NCI-H2029 (cell line): ENCODE results near the gene VTI1A.

Experiments used
- DNase-seq: peaks from one replicate; lab custom pipeline; 2025; lab: John Stamatoyannopoulos, UW

VTI1A gene

DNA sequence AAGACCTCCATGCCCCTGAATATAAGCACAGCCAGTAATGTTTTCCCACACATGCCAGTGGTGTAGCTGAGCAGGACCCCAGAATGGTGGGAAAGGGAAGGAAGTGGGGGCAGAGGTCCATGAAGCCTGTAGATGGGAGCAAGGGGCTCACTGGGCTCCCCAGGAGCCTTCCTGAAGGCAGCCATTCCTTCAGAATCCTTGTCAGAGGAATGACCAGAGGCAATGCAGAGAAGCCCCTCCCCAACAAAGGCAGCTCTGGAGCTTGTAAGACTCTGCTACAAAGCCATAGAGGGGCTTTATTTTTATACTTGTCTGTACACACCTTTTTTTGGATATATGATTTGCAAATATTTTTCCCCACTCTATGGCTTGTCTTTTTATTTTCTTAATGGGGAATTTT lies 338.1 kb downstream of the VTI1A start:
- no peak for DNase-seq

DNA sequence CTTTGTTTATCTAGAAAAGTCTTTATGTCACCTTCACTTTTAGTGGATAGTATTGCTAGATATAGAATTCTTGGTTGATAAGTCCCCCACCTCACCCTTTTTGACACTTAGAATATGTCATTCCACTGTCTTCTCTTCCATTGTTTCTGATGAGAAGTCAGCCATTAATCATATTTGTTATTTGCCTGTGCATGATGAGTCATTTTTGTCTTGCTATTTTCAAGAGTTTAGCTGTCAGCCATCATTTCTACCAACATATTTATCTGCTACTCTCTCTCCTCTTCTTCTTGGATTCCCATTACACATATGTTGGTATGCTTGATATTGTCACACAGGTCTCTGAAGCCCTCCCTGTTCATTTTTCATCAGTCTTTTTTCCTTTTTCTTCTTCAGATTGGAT lies 342.2 kb downstream of the VTI1A start:
- DNase-seq = no peak

DNA sequence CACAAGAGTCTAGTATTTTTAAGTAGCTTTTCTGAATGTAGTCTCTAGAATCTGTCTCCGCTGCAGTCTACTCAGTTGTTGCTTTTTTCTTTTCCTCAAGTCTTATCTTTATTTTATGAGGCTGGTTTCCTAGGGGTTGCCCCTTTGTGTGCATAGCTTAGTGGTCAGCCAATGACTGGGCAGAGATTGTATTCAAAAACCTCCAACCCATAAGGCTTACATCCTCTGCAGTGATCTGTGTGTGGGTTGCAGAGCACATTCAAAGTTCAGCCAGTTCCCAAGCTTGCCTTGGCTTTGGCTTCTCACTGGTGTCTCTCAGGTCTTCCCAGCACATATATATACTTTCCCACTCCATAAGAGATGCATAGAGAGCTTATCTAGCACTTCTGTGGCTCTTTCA lies 343.0 kb downstream of the VTI1A start:
- DNase-seq = no peak

GRCh38 chr10:112790921-112791320 lies 343.9 kb downstream of the VTI1A start:
- no peak for DNase-seq

- DNase-seq = no peak
These were observed 344.4 kb downstream of the VTI1A start for GRCh38 chr10:112791447-112791846.

DNA sequence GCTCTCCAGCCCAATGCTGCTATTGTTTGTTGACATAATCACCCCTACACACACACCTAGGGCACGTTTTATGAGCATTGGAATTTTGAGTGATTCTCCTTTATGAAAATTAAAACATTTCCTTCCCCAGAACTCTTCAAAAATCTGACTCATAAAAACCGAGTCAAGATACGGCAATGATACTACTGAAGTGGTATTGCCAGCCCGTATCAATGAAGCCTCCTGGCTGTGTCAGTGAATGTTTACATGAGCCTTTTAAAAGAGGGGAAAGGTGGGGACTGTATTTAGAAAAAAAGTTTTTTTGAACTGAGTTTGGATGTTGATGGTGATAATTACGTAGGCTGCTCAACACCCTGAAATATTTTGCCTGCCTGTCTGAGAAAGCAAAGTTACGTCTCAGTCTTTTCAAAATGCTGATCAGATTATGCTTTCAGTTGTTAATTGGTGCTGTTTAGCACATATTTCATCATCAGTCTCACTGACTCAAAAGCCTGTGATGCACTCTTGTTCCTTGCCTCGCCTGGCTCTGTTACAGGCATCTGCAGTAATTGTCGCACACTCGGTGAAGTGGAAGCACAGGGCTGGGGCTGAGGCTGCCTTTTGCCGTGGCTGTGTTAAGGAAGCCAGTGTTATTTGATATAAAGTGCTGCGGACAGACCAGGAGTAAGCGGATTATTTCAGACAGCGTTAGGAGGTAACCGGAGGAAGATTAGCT lies 345.6 kb downstream of the VTI1A start:
- DNase-seq = no peak

- no peak for DNase-seq
These were observed 346.3 kb downstream of the VTI1A start for GRCh38 chr10:112793202-112793921.

DNA sequence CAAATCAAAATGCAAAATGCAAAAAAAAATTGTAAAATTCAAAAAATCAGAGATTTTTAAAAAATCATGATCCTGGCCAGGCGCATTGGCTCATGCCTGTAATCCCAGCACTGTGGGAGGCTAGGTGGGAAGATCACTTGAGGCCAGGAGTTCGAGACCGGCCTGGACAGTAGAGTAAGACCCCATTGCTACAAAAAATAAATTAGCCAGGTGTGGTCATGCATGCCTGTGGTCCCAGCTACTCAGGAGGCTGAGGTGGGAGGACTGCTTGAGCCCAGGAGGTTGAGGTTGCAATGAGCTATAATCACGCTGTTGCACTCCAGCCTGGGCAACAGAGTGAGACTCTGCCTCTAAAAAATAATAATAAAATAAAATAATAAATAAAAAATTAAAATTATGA lies 347.2 kb downstream of the VTI1A start:
- no peak for DNase-seq

DNA sequence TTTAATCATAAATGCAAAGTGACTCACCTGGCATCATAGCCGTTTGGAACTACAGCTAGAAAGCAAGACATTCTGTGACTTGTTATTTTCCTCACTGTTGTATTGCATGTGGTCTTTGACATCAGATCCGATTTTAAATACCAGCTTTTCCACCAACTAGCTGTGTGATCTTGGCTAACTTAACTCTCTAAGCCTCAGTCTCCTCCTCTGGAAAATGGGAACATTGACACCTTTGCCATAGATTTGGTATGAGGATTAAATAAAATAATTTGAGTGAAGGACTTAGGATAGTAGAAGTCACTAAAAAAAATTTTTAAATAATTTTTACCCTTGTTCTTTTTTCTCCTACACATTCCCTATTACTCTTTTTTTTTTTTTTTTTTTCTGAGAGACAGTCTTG lies 348.1 kb downstream of the VTI1A start:
- no peak for DNase-seq

GRCh38 chr10:112797197-112797596 lies 350.2 kb downstream of the VTI1A start:
- DNase-seq = no peak

DNA sequence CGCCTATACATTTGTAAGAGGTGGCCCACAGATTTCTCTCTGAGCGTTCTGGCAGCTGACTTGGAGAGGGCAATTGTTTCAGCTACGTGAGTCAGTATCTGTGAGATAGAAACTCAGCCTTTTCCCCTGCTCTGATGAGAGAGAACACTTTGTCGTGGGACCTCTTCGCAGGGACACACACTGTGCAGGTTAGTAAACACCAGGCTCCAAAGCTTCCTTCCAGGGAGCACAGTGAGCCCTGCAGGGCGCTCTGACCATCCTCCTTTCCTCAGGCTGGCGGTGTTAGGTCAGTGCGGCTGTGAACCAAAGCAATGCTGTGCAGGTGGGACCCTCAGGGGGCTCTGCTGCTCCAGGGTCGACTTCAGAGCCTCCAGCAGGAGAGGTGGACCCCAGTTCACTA lies 350.8 kb downstream of the VTI1A start:
- no peak for DNase-seq

DNA sequence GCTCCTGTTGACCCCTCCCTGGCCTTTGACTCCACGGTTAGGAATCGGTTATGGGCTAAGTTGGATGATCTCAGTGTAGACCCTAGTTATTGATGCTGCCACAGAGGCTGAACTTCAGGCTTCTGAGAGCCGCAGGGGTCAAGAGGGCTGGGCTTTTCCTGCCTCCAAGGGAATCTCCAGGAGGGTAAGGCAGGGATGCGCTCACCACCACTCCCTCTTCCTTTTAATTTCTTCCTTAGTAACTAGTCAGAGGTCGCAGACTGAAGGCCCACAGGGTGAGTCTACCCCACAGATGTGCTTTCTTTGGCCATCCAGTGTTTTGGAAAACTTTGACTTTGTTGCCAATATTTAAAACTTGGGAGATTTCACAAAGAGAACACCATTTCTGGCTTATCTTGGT lies 352.0 kb downstream of the VTI1A start:
- DNase-seq = no peak

DNA sequence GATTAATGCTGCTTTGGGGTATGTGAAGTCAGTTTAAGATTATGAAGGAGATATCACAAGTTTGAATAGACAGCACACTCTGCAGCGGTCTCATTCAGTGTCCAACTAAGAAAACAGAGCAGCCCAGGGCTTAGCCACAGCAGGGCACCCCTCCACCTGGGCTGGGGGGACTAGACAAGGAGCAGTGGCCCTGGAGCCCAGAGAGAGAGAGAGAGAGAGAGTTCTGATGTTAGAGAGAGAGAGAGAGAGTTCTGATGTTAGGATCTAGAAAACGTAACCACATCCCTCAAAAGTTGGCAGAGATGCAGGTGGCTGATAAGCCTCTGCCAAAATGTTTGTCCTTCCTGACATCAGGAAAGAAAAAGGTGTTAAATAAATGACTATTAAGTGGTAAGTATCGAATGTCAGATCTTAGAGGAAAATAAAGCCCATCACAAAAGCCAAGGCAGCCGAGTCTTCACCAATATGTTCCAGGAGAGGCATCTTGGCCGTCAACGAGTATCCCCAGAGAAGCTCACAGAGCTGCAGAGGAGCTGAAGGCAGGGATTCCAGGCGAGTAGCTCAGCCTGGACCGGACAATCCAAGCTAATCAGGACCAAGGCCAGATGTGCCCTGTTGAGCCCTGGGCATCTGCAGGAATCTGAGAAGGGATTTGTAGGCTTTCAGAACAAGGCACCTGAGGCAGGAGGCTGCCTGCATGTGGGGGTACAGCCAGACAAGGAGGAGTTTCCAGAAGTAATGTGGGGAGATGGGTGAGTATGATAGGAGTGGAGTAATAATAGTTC lies 352.9 kb downstream of the VTI1A start:
- DNase-seq = no peak

GRCh38 chr10:112801004-112801403 lies 354.0 kb downstream of the VTI1A start:
- no peak for DNase-seq

- no peak for DNase-seq
These were observed 354.7 kb downstream of the VTI1A start for GRCh38 chr10:112801748-112802147.

DNA sequence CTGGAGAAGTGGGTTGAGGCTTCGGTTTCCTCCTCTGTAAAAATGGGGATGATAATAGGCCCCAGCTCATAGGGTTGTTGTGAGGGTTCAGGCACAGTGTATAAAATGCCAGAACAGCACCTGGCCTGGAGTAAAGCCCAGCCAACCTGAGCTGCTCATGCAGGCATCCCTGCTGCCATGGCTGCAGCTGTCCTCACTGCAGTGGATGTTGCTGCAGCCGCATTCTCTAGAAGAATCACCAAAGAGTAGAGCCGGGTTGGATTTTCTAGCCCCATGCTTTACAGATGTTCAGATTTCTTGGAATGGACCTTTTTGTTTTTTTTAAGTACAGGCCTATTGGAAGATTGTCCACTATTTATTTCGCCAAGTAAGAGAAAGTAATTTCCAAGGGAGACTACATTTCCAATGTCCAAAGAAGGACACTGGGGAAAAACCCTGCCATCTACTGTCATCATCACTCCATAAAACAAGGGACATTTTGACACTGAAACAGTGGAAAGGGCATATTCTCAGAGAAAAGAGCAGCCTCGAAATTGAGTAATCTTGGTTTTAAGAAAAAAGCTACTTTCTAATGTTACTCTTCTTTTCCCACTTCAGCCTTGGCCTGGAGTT lies 355.5 kb downstream of the VTI1A start:
- no peak for DNase-seq

DNA sequence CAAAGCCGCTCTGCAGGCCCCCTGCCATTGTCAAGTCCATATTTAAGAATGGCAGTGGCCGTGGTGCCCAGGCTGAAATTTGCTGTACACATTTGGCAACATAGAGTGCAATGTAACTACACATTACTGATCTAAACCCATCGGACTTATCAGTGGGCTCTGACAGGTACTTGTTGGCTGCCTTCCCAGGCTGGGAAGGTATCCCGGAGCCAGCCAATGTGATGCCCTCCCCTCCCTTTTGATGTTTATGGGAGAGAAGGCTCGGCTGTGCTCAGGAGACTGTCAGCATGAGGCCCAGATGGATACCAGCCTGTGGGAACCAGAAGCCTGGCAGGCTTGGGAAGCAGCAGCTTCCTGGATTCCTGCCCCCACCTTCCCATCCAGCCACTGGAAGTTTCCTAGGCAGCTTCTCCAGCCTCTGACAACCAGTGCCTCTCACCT lies 357.0 kb downstream of the VTI1A start:
- no peak for DNase-seq

DNA sequence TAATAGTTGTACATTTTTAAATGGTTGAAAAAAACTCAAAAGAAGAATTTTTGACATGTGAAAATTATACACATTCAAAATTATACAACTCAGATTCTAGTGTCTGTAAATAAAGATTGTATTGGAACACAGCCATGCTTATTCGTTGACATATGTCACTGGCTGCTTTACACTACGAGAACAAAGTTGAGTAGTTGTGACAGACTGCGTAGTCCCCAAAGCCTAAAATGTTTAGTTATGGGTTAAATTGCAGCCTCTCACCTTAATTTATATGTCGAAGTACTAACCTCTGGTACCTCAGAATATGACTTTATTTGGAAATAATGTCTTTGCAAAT lies 358.2 kb downstream of the VTI1A start:
- DNase-seq = no peak

DNA sequence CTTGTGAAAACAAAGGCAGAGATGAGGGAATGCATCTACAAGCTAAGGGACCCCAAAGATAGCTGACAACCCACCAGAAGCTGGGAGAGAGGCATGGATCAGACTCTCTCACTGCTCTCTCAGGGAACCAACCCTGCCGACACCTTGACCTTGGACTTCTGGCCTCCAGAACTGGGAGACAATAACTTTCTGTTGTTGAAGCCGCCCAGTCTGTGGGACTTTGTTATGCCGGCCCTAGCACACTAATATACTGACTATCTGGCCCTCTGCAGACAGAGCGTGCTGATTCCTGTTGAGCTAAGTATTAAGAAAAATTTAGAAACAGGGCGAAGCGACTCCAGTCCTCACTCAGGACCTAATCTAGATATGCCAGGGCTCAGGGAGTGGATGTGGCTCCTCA lies 358.7 kb downstream of the VTI1A start:
- DNase-seq = no peak

DNA sequence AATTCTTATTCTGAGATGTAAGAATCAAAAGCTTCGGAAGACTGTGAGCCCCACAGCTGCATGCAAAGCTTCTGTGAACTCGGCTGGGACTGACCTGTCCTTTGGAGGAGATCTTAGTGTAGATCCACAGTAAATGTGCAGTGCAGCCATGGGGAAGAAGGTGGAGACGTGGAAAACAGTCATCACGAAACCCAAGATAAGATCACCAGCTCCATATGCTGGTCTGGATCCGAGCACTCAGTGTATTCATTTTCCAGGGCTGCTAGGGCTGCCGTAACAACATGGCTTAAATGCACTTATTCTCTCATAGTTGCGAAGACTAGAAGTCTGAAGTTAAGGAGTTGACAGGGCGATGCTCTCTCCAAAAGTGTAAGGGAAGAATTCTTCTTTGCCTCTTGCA lies 360.0 kb downstream of the VTI1A start:
- DNase-seq = no peak

DNA sequence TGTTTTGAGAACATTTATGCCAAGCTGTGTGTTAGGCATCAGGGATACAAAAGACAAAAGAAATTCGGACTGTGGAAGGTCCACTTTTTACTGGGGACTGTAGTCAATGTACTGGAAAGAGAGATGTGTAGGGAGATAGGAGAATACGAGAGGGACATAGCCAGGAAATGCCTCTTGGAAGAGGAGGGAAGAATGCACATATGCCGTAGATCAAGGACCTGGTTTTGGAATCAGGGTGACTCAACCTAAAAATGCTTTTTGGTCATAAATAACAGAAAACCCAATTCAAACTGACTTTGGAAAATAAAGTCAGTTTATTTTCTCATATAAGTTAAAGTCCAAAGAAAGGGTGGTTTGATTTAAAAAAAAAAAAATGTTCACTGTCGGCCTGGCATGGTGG lies 362.7 kb downstream of the VTI1A start:
- DNase-seq = no peak

- DNase-seq = no peak
These were observed 363.7 kb downstream of the VTI1A start for GRCh38 chr10:112810711-112811151.
